COR-L47 (cell line): Measurements from ENCODE around the gene PFDN4.
A peak's percentile ranks its signal among the peaks of the same experiment; 100 is the strongest.

Source experiments
- DNase-seq: peaks from one replicate; lab custom pipeline; 2025; lab: John Stamatoyannopoulos, UW

The PFDN4 gene

GRCh38 chr20:54200487-54201267 is 7.2 kb upstream of the PFDN4 start:
- no peak for DNase-seq

- DNase-seq = no peak
These were observed 6.5 kb upstream of the PFDN4 start for GRCh38 chr20:54201268-54201846.

- DNase-seq = no peak
These were observed 4.6 kb upstream of the PFDN4 start for GRCh38 chr20:54203281-54203680.

- no peak for DNase-seq
These were observed 3.8 kb upstream of the PFDN4 start for GRCh38 chr20:54204063-54204462.

GRCh38 chr20:54204481-54204880 is 3.4 kb upstream of the PFDN4 start:
- DNase-seq = no peak

GRCh38 chr20:54205450-54205849 is 2.4 kb upstream of the PFDN4 start:
- no peak for DNase-seq

GRCh38 chr20:54207053-54207742 is 689 bp upstream of the PFDN4 start:
- no peak for DNase-seq

- no peak for DNase-seq
These were observed 775 bp downstream of the PFDN4 start for GRCh38 chr20:54208548-54209176.

GRCh38 chr20:54209216-54209813 is 1.4 kb downstream of the PFDN4 start:
- no peak for DNase-seq

- no peak for DNase-seq
These were observed 4.3 kb downstream of the PFDN4 start for GRCh38 chr20:54212226-54212625.

GRCh38 chr20:54212871-54213270 is 5.0 kb downstream of the PFDN4 start:
- no peak for DNase-seq

- no peak for DNase-seq
These were observed 6.7 kb downstream of the PFDN4 start for GRCh38 chr20:54214566-54214965.

- DNase-seq = no peak
These were observed 7.4 kb downstream of the PFDN4 start for GRCh38 chr20:54215157-54215789.

- no peak for DNase-seq
These were observed 9.9 kb downstream of the PFDN4 start for GRCh38 chr20:54217762-54218161.

GRCh38 chr20:54218470-54218869 is 10.6 kb downstream of the PFDN4 start:
- no peak for DNase-seq

GRCh38 chr20:54219751-54220426 is 12.0 kb downstream of the PFDN4 start:
- DNase-seq = peak; percentile 6

GRCh38 chr20:54220722-54221121 is 12.8 kb downstream of the PFDN4 start:
- DNase-seq = no peak

- DNase-seq = no peak
These were observed 13.5 kb downstream of the PFDN4 start for GRCh38 chr20:54221353-54221752.

- DNase-seq = peak; percentile 58
These were observed 14.4 kb downstream of the PFDN4 start for GRCh38 chr20:54221996-54222890.

GRCh38 chr20:54223285-54223684 is 15.4 kb downstream of the PFDN4 start:
- no peak for DNase-seq
